Stimulated activated naive CD8-positive, alpha-beta T cell treated with anti-CD3 and anti-CD28 coated beads, Interleukin-15, Interleukin-2, amounts not matched to agents 100 U/mL and 50 U/mL, for 24 hours (primary cell): ENCODE results near the gene SLC3A2.

ENCODE experiments used
- ATAC-seq: fragments of 150-1000 bp; cut with Tn5 transposase; one replicate; pipeline ENCODE4 v1.10.0; 2021
- DNase-seq: peaks from one replicate; pipeline ENCODE4 v3.0.0; 2021

The SLC3A2 gene

GRCh38 chr11:62880231-62880802, 379 bp upstream of the SLC3A2 start:
- ATAC-seq, result peak; percentile 37
- peak; percentile 60 for DNase-seq

- DNase-seq (peak; percentile 95), ATAC-seq (peak; percentile 69)
These were observed 1.1 kb downstream of the SLC3A2 start for GRCh38 chr11:62881579-62882430.

GRCh38 chr11:62882431-62882749, 1.7 kb downstream of the SLC3A2 start:
- DNase-seq, result no peak
- no peak for ATAC-seq

- no peak for DNase-seq
These were observed 2.2 kb downstream of the SLC3A2 start for GRCh38 chr11:62882788-62883501.

GRCh38 chr11:62883673-62884072, 3.0 kb downstream of the SLC3A2 start:
- ATAC-seq, result no peak
- DNase-seq, result no peak

More at GRCh38 chr11:62882788-62883501, 2.2 kb downstream of the SLC3A2 start:
- no peak for ATAC-seq

- no peak for DNase-seq
These were observed 4.5 kb downstream of the SLC3A2 start for GRCh38 chr11:62885137-62885750.

GRCh38 chr11:62888406-62888805, 7.7 kb downstream of the SLC3A2 start:
- ATAC-seq (no peak), DNase-seq (no peak)

More at GRCh38 chr11:62885137-62885750, 4.5 kb downstream of the SLC3A2 start:
- no peak for ATAC-seq

- no peak for ATAC-seq
These were observed 8.4 kb downstream of the SLC3A2 start for GRCh38 chr11:62889126-62889483.

GRCh38 chr11:62889484-62890437, 9.1 kb downstream of the SLC3A2 start:
- ATAC-seq (peak; percentile 32), DNase-seq (no peak)

More at GRCh38 chr11:62889126-62889483, 8.4 kb downstream of the SLC3A2 start:
- no peak for DNase-seq

- DNase-seq (no peak), ATAC-seq (peak; percentile 56)
These were observed 11.6 kb downstream of the SLC3A2 start for GRCh38 chr11:62892077-62892922.

GRCh38 chr11:62895501-62895900, 14.8 kb downstream of the SLC3A2 start:
- DNase-seq (no peak), ATAC-seq (no peak)

- DNase-seq (no peak), ATAC-seq (no peak)
These were observed 15.4 kb downstream of the SLC3A2 start for GRCh38 chr11:62896049-62896448.

GRCh38 chr11:62897311-62897710, 16.6 kb downstream of the SLC3A2 start:
- no peak for ATAC-seq
- DNase-seq, result no peak

- no peak for DNase-seq
- peak; percentile 60 for ATAC-seq
These were observed 17.3 kb downstream of the SLC3A2 start for GRCh38 chr11:62898027-62898426.

GRCh38 chr11:62902932-62903331, 22.2 kb downstream of the SLC3A2 start:
- ATAC-seq (no peak), DNase-seq (no peak)

- ATAC-seq, result no peak
- no peak for DNase-seq
These were observed 24.6 kb downstream of the SLC3A2 start for GRCh38 chr11:62905296-62905695.

- ATAC-seq (peak; percentile 58), DNase-seq (peak; percentile 81)
These were observed 25.3 kb downstream of the SLC3A2 start for GRCh38 chr11:62905927-62906531.

- no peak for ATAC-seq
- no peak for DNase-seq
These were observed 27.9 kb downstream of the SLC3A2 start for GRCh38 chr11:62908468-62909072.

GRCh38 chr11:62909107-62909894, 28.6 kb downstream of the SLC3A2 start:
- ATAC-seq (peak; percentile 44), DNase-seq (peak; percentile 57)
